CD14-positive monocyte (primary cell): ENCODE measurements around the gene APCDD1. TPM values are rescaled to one million over a fixed set of nuclear protein-coding genes. Genes with fewer than 3 reads are reported as not detected.

Experiments used
- DNase-seq, 3 donors: peaks; one replicate each; pipeline ENCODE4 v3.0.0-alpha.2; 2011 to 2022
- H2AFZ ChIP-seq: 2 replicates; pipeline ENCODE4 v1.6.0; 2012; ENCODE audit warnings: mild to moderate bottlenecking, low read depth, low read length, inconsistent platforms; ENCODE audit not compliant: insufficient read depth, poor library complexity, severe bottlenecking
- H3K27ac ChIP-seq, 2 donors: 1 replicate in 1 of 2; 2 replicates in 1 of 2; pipeline ENCODE4 v1.5.1; 2012 to 2013; ENCODE audit warnings: low read length in 2 of 2, control low read depth in 1 of 2, inconsistent platforms in 1 of 2, low read depth in 1 of 2, mild to moderate bottlenecking in 1 of 2
- H3K27me3 ChIP-seq, 2 donors: one replicate each; pipeline versions ENCODE4 v1.6.0 to v1.6.1; 2011 to 2013; ENCODE audit warnings: low read length in 2 of 2; ENCODE audit not compliant: control insufficient read depth in 2 of 2, insufficient read depth in 2 of 2
- H3K36me3 ChIP-seq, 2 donors: replicated peaks in 1 of 2; 1 replicate in 1 of 2; 2 replicates in 1 of 2; pipeline versions ENCODE4 v1.5.1 to v1.6.1; 2012 to 2013; ENCODE audit warnings: low read length in 2 of 2, control low read depth in 1 of 2, inconsistent platforms in 1 of 2, mild to moderate bottlenecking in 1 of 2; ENCODE audit not compliant: insufficient read depth in 2 of 2, control insufficient read depth in 1 of 2
- H3K4me1 ChIP-seq, 2 donors: 1 replicate in 1 of 2; 2 replicates in 1 of 2; pipeline versions ENCODE4 v1.5.1 to v1.6.1; 2012 to 2013; ENCODE audit warnings: low read length in 2 of 2, control low read depth in 1 of 2, inconsistent platforms in 1 of 2, mild to moderate bottlenecking in 1 of 2, moderate library complexity in 1 of 2; ENCODE audit not compliant: insufficient read depth in 2 of 2, control insufficient read depth in 1 of 2
- H3K4me2 ChIP-seq: replicated peaks from 2 replicates; pipeline ENCODE3; 2012; ENCODE audit warnings: low read length, moderate library complexity, mild to moderate bottlenecking; ENCODE audit not compliant: poor library complexity, severe bottlenecking; ENCODE audit errors: extremely low read depth
- H3K4me3 ChIP-seq, 3 experiments: fragments of 200-600 bp in 1 of 3; sonication (generic) in 1 of 3; replicated peaks in 1 of 3; 1 replicate in 2 of 3; 2 replicates in 1 of 3; pipeline ENCODE4 v1.5.1; 2011 to 2013; ENCODE audit warnings: low read length in 3 of 3, mild to moderate bottlenecking in 3 of 3, control low read depth in 2 of 3, low read depth in 2 of 3, inconsistent platforms in 1 of 3, moderate library complexity in 1 of 3
- H3K79me2 ChIP-seq: 2 replicates; pipeline ENCODE4 v1.6.0; 2012; ENCODE audit warnings: mild to moderate bottlenecking, control low read depth, inconsistent platforms, low read length, moderate library complexity; ENCODE audit not compliant: insufficient read depth
- H3K9ac ChIP-seq: 2 replicates; pipeline ENCODE4 v1.6.0; 2017; ENCODE audit warnings: low read length, mild to moderate bottlenecking; ENCODE audit not compliant: insufficient read depth, poor library complexity, severe bottlenecking
- H3K9me3 ChIP-seq, 2 donors: replicated peaks in 1 of 2; 1 replicate in 1 of 2; 2 replicates in 1 of 2; pipeline versions ENCODE4 v1.5.1 to v1.6.1; 2012 to 2013; ENCODE audit warnings: low read length in 2 of 2, control low read depth in 1 of 2; ENCODE audit not compliant: control insufficient read depth in 1 of 2, insufficient read depth in 1 of 2
- H4K20me1 ChIP-seq: 2 replicates; pipeline ENCODE4 v1.6.0; 2012; ENCODE audit warnings: mild to moderate bottlenecking, low read length, control low read depth, moderate library complexity; ENCODE audit not compliant: insufficient read depth
- H3K27ac Mint-ChIP-seq, 7 donors: one replicate each; pipeline ENCODE4 v1.8.0; 2020; ENCODE audit warnings: mild to moderate bottlenecking in 7 of 7, mixed read lengths in 7 of 7, moderate library complexity in 6 of 7, inconsistent platforms in 2 of 7
- H3K27me3 Mint-ChIP-seq, 3 donors: one replicate each; pipeline ENCODE4 v1.8.0; 2021 to 2022; ENCODE audit warnings: low read depth in 3 of 3, mild to moderate bottlenecking in 3 of 3, mixed read lengths in 3 of 3, moderate library complexity in 3 of 3, inconsistent platforms in 1 of 3
- H3K36me3 Mint-ChIP-seq, 2 donors: one replicate each; pipeline ENCODE4 v1.8.0; 2020; ENCODE audit warnings: mixed read lengths in 2 of 2, inconsistent platforms in 1 of 2, mild to moderate bottlenecking in 1 of 2
- H3K4me1 Mint-ChIP-seq: one replicate; pipeline ENCODE4 v1.8.0; 2020; ENCODE audit warnings: mild to moderate bottlenecking, mixed read lengths
- H3K4me3 Mint-ChIP-seq, 2 donors: one replicate each; pipeline ENCODE4 v1.8.0; 2020; ENCODE audit warnings: mild to moderate bottlenecking in 2 of 2, mixed read lengths in 2 of 2, moderate library complexity in 1 of 2
- H3K9me3 Mint-ChIP-seq, 7 donors: one replicate each; pipeline ENCODE4 v1.8.0; 2020 to 2022; ENCODE audit warnings: mixed read lengths in 7 of 7, mild to moderate bottlenecking in 6 of 7, moderate library complexity in 6 of 7, inconsistent platforms in 2 of 7
- WGBS: methylation state at CpG from one replicate; pipeline ENCODE4 v1.1.5; 2013; ENCODE audit warnings: missing lambda C conversion rate; ENCODE audit not compliant: insufficient coverage; 5-methylcytosine and 5-hydroxymethylcytosine counted together
- intact Hi-C, 2 donors: fragments of 100-400 bp; cut with micrococcal nuclease; formaldehyde crosslinking; loops; one replicate each; pipeline versions ENCODE4 v1.15.0 to v1.15.1; 2023
- polyA plus RNA-seq, 3 donors: library from polyadenylated mRNA; depleted of rRNA in 1 of 3; unstranded in 2 of 3; stranded (reverse) in 1 of 3; fragments of 300-500 nt in 2 of 3; fragments of >200 nt in 1 of 3; fragmentation: Illumina TruSeq in 2 of 3; gene quantifications; 1 replicate in 2 of 3; 2 replicates in 1 of 3; pipeline ENCODE4 v1.2.3, GENCODE V29; 2012 to 2021
- TF ChIP-seq, protein P1 (sequence below): fragments of 200-600 bp; IDR thresholded peaks from one replicate; pipeline ENCODE4 v1.8.0; 2022; ENCODE audit warnings: antibody characterized with exemption, mild to moderate bottlenecking

The APCDD1 gene
- polyA plus RNA-seq, 3 donors, result 1.2 to 4.8 (median 1.6) TPM

DNA sequence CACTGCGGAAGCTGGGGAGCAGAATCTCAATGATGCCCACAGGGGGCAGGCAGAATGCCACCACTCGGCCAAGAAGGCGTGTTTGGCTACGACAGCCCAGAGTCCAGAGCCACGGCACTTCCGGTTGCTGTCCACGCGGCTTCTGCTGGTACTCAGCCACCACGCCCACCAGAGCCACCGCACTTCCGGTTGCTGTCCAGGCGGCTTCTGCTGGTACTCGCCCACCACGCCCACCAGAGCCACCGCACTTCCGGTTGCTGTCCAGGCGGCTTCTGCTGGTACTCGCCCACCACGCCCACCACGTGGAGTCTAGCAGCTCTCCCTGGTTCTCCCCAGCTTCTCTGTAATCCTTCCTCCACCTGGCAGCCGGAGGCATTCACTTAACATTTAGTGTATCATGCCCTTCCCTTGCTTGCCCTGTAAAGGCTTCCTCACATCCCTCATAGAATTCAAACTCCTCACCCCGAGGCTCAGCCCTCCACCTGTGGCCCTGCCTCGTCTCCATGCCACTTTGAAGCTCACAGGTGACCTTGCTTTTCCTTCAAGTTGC lies 40.1 kb upstream of the APCDD1 start:
- no peak for DNase-seq
- Histone ChIP-seq H3K27me3 (no peaks in the 10 kb centered on the region), H3K4me1 (no peaks in the 10 kb centered on the region)

DNA sequence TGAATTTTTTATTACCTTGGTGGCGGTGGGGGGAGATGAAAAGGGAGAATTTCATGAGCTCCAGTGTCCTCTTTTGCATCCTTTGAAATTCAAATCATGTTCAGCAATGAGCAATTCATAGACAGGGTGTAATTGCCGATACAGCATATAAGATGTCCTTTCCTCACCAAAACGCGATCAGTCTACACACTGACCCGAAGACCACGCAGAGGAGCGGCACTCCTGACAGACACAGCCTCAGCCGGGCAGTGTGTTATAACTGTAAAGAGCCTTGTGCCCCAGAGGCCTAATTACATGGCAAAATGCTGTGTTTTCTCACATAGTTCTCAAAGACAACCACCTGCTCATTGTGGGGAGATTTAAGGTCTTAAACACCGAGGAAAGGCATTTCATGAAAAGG lies 38.4 kb upstream of the APCDD1 start:
- no peak overlapping the region for H3K4me3 ChIP-seq
- peaks cover 0 to 3% (median 1%) of the 10 kb centered on the region in 3 donors for H3K27me3 Mint-ChIP-seq
- H3K27ac Mint-ChIP-seq, result no peak overlapping the region
- no peaks in the 10 kb centered on the region for H3K9me3 ChIP-seq
- H3K27me3 ChIP-seq, result no peaks in the 10 kb centered on the region
- no peaks in the 10 kb centered on the region for H3K36me3 ChIP-seq
- H3K9me3 Mint-ChIP-seq, result peaks cover 2 to 8% (median 3%) of the 10 kb centered on the region in 7 donors
- no peak for DNase-seq
- TF ChIP-seq, protein P1, sequence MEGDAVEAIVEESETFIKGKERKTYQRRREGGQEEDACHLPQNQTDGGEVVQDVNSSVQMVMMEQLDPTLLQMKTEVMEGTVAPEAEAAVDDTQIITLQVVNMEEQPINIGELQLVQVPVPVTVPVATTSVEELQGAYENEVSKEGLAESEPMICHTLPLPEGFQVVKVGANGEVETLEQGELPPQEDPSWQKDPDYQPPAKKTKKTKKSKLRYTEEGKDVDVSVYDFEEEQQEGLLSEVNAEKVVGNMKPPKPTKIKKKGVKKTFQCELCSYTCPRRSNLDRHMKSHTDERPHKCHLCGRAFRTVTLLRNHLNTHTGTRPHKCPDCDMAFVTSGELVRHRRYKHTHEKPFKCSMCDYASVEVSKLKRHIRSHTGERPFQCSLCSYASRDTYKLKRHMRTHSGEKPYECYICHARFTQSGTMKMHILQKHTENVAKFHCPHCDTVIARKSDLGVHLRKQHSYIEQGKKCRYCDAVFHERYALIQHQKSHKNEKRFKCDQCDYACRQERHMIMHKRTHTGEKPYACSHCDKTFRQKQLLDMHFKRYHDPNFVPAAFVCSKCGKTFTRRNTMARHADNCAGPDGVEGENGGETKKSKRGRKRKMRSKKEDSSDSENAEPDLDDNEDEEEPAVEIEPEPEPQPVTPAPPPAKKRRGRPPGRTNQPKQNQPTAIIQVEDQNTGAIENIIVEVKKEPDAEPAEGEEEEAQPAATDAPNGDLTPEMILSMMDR, result no peak
- no peaks in the 10 kb centered on the region for H3K4me1 ChIP-seq
- intact Hi-C loops, result no loop called here
- no peak overlapping the region for H3K27ac ChIP-seq
- H3K9ac ChIP-seq, result no peak overlapping the region
- no peaks in the 10 kb centered on the region for H4K20me1 ChIP-seq
- peaks cover 5% of the 10 kb centered on the region for H3K4me1 Mint-ChIP-seq
- H3K4me3 Mint-ChIP-seq, result no peak overlapping the region
- no peaks in the 10 kb centered on the region for H3K36me3 Mint-ChIP-seq
- no peak overlapping the region for H2AFZ ChIP-seq
- no peaks in the 10 kb centered on the region for H3K79me2 ChIP-seq
- H3K4me2 ChIP-seq, result no peak overlapping the region
- 97% methylated on average over 4 of the region's 9 CpGs for WGBS

More for the DNA sequence above, 40.1 kb upstream of the APCDD1 start:
- H3K9me3 ChIP-seq, result no peaks in the 10 kb centered on the region
- H3K27me3 Mint-ChIP-seq, result peaks cover 0 to 5% (median 1%) of the 10 kb centered on the region in 3 donors
- H3K79me2 ChIP-seq, result no peaks in the 10 kb centered on the region
- WGBS, result 95% methylated on average over 23 of the region's 23 CpGs
- TF ChIP-seq, protein P1, result no peak
- H3K4me1 Mint-ChIP-seq, result peaks cover 5% of the 10 kb centered on the region
- no peaks in the 10 kb centered on the region for H3K36me3 Mint-ChIP-seq
- no peak overlapping the region for H3K27ac ChIP-seq
- no peak overlapping the region for H3K4me3 Mint-ChIP-seq
- no peak overlapping the region for H3K27ac Mint-ChIP-seq
- H3K9ac ChIP-seq, result no peak overlapping the region
- H3K4me2 ChIP-seq, result no peak overlapping the region
- intact Hi-C loops, result no loop called here
- no peak overlapping the region for H2AFZ ChIP-seq
- no peak overlapping the region for H3K4me3 ChIP-seq
- H4K20me1 ChIP-seq, result no peaks in the 10 kb centered on the region
- H3K9me3 Mint-ChIP-seq, result peaks cover 0 to 4% (median 0%) of the 10 kb centered on the region in 7 donors
- no peaks in the 10 kb centered on the region for H3K36me3 ChIP-seq
